ENCODE results near the gene SETBP1.

Gene SETBP1

DNA sequence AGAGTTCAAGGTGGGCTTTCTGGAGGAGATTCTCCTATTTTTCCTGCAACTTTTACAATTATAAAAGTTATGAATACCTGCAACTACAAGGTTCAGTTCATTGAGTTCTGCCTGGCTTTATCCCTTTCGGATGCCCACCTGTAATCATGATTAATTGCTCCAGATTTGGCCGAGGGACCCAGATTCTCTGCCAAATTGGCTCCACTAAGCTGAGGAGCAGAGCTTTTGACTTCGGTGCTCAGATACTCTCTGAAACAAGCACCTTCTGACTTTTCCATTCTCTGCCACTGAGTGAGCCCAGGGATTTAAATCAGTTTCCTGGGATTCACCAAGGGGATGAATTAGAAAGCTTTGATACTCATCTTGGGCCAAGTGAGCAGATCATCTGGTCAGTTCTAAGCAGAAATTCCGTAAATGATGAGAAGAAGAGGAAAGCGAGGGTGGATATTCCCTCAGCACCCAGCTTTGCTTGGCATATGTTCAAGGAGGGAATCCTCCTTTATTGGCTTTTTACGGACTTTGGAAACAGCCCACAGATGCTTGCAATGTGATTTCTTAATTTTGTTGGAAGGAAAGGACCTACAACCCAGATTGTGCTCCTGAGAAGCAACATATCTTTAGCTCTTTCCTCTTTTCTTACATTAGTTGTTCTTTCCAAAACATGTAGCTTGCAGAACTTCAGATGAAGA, 179.2 kb downstream of the SETBP1 start:
- Histone ChIP-seq H3K9ac (ENCODE audit: low read depth, low read length, poor library complexity) (no peak overlapping the region), H3K18ac (ENCODE audit: low read length) (no peak overlapping the region), H2BK120ac (ENCODE audit: low read depth, low read length) (no peak overlapping the region), H3K27ac (replicated peaks; ENCODE audit: low read length) (no peak overlapping the region), H4K8ac (ENCODE audit: low read depth, low read length) (no peak overlapping the region), H3K4me1 (ENCODE audit: control insufficient read depth in 2 of 2, insufficient read depth in 1 of 2, low read depth in 1 of 2, low read length in 2 of 2) (no peaks in the 10 kb centered on the region), H2AK5ac (ENCODE audit: low read depth, low read length) (no peak overlapping the region), H3K14ac (ENCODE audit: low read length) (no peak overlapping the region), H3K27me3 (ENCODE audit: control insufficient read depth in 3 of 3, insufficient read depth in 3 of 3, low read depth in 1 of 3, low read length in 3 of 3) (no peaks in the 10 kb centered on the region), H3K36me3 (replicated peaks in 1 of 2; ENCODE audit: control insufficient read depth in 2 of 2, insufficient read depth in 2 of 2, low read length in 2 of 2) (no peaks in the 10 kb centered on the region), H2AFZ (ENCODE audit: low read length) (no peak overlapping the region), H4K91ac (ENCODE audit: low read depth, low read length, poor library complexity) (no peak overlapping the region), H2BK15ac (ENCODE audit: low read length) (no peak overlapping the region), H3K79me1 (ENCODE audit: low read depth, low read length) (no peaks in the 10 kb centered on the region), H3K9me3 (replicated peaks in 1 of 2; ENCODE audit: control insufficient read depth in 2 of 2, insufficient read depth in 1 of 2, low read depth in 1 of 2, low read length in 2 of 2) (peaks cover 0 to 2% of the 10 kb centered on the region in 2 donors), H2BK5ac (ENCODE audit: low read length) (no peak overlapping the region), H2BK12ac (ENCODE audit: low read length) (no peak overlapping the region), H3K4me3 (ENCODE audit: low read length in 2 of 2) (no peak overlapping the region), H3K4me2 (ENCODE audit: insufficient read depth, low read length, poor library complexity, severe bottlenecking) (no peak overlapping the region), H3K23ac (ENCODE audit: low read depth, low read length, poor library complexity) (no peak overlapping the region), H3K4ac (ENCODE audit: low read length) (no peak overlapping the region)
- WGBS, 2 donors (ENCODE audit: extremely low coverage in 2 of 2, insufficient read length in 2 of 2, insufficient replicate concordance in 1 of 2): no CpG with 5 or more reads among the region's 6 CpGs
- DNase-seq (ENCODE audit: low spot score): no peak

DNA sequence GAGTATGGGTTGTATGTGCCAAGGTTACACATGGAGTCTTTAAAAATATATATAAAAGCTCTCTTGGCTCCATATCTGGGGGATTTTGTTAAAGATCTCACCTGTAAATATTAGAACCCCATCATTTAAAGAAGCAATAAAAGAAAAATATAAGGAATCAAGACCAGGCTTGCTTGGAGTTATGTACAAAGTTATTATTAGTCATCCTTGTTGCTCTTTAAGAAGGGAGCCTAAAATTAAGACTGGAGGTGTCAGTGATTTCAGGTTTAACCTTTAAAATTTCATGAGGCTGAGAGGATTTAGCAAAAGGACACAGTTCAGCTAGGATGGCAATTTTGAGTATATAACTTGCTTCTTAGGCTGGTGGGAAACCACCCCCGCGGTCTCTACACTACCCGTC, 181.4 kb downstream of the SETBP1 start:
- DNase-seq (ENCODE audit: low spot score): no peak
- no peaks in the 10 kb centered on the region for H3K27me3 ChIP-seq (ENCODE audit: control insufficient read depth in 3 of 3, insufficient read depth in 3 of 3, low read depth in 1 of 3, low read length in 3 of 3)
- H3K9me3 ChIP-seq (replicated peaks in 1 of 2; ENCODE audit: control insufficient read depth in 2 of 2, insufficient read depth in 1 of 2, low read depth in 1 of 2, low read length in 2 of 2): no peaks in the 10 kb centered on the region
- no peaks in the 10 kb centered on the region for H3K36me3 ChIP-seq (replicated peaks in 1 of 2; ENCODE audit: control insufficient read depth in 2 of 2, insufficient read depth in 2 of 2, low read length in 2 of 2)
- no peak overlapping the region for H3K27ac ChIP-seq (replicated peaks; ENCODE audit: low read length)
- H3K4me1 ChIP-seq (ENCODE audit: control insufficient read depth in 2 of 2, insufficient read depth in 1 of 2, low read depth in 1 of 2, low read length in 2 of 2): no peaks in the 10 kb centered on the region
- H3K14ac ChIP-seq (ENCODE audit: low read length): no peak overlapping the region
- no CpG with 5 or more reads among the region's 3 CpGs for WGBS, 2 donors (ENCODE audit: extremely low coverage in 2 of 2, insufficient read length in 2 of 2, insufficient replicate concordance in 1 of 2)
- no peaks in the 10 kb centered on the region for H3K79me1 ChIP-seq (ENCODE audit: low read depth, low read length)
- H2BK12ac ChIP-seq (ENCODE audit: low read length): no peak overlapping the region
- no peak overlapping the region for H3K9ac ChIP-seq (ENCODE audit: low read depth, low read length, poor library complexity)
- no peak overlapping the region for H3K4me3 ChIP-seq (ENCODE audit: low read length in 2 of 2)
- no peak overlapping the region for H3K4ac ChIP-seq (ENCODE audit: low read length)
- H2BK15ac ChIP-seq (ENCODE audit: low read length): no peak overlapping the region
- no peak overlapping the region for H3K4me2 ChIP-seq (ENCODE audit: insufficient read depth, low read length, poor library complexity, severe bottlenecking)
- H2AFZ ChIP-seq (ENCODE audit: low read length): no peak overlapping the region
- H3K18ac ChIP-seq (ENCODE audit: low read length): no peak overlapping the region
- H2BK120ac ChIP-seq (ENCODE audit: low read depth, low read length): no peak overlapping the region
- H3K23ac ChIP-seq (ENCODE audit: low read depth, low read length, poor library complexity): no peak overlapping the region
- H2AK5ac ChIP-seq (ENCODE audit: low read depth, low read length): no peak overlapping the region
- no peak overlapping the region for H2BK5ac ChIP-seq (ENCODE audit: low read length)
- no peak overlapping the region for H4K8ac ChIP-seq (ENCODE audit: low read depth, low read length)
- H4K91ac ChIP-seq (ENCODE audit: low read depth, low read length, poor library complexity): no peak overlapping the region

DNA sequence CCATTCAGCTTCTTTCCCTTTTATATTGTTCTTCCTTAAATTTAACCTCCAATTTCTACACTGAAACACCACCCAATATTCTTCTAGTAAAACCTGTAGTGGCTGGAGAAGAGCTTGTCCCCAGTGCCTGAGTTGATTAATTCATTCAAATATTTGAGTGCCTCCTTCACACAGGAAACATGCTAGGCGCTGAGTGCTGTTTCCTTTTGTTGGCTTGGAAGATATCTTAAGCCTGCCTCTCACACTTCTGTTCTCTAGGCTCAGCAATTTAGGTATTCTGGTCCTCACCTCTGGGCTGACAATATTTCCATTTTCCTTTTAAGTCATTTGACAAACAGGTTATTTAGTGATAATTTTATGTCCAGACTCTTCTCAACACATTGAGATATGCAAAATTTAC, 185.4 kb downstream of the SETBP1 start:
- no peak for DNase-seq (ENCODE audit: low spot score)
- no peak overlapping the region for H3K27ac ChIP-seq (replicated peaks; ENCODE audit: low read length)
- H2BK12ac ChIP-seq (ENCODE audit: low read length): no peak overlapping the region
- peaks cover 0 to 11% of the 10 kb centered on the region in 2 donors for H3K36me3 ChIP-seq (replicated peaks in 1 of 2; ENCODE audit: control insufficient read depth in 2 of 2, insufficient read depth in 2 of 2, low read length in 2 of 2)
- no peaks in the 10 kb centered on the region for H3K27me3 ChIP-seq (ENCODE audit: control insufficient read depth in 3 of 3, insufficient read depth in 3 of 3, low read depth in 1 of 3, low read length in 3 of 3)
- H2AK5ac ChIP-seq (ENCODE audit: low read depth, low read length): no peak overlapping the region
- no peak overlapping the region for H3K4me3 ChIP-seq (ENCODE audit: low read length in 2 of 2)
- H3K14ac ChIP-seq (ENCODE audit: low read length): no peak overlapping the region
- no peak overlapping the region for H2AFZ ChIP-seq (ENCODE audit: low read length)
- H2BK15ac ChIP-seq (ENCODE audit: low read length): no peak overlapping the region
- H3K18ac ChIP-seq (ENCODE audit: low read length): no peak overlapping the region
- no peak overlapping the region for H3K4me2 ChIP-seq (ENCODE audit: insufficient read depth, low read length, poor library complexity, severe bottlenecking)
- no peak overlapping the region for H2BK120ac ChIP-seq (ENCODE audit: low read depth, low read length)
- H2BK5ac ChIP-seq (ENCODE audit: low read length): no peak overlapping the region
- H4K8ac ChIP-seq (ENCODE audit: low read depth, low read length): no peak overlapping the region
- no peak overlapping the region for H3K9ac ChIP-seq (ENCODE audit: low read depth, low read length, poor library complexity)
- H3K79me1 ChIP-seq (ENCODE audit: low read depth, low read length): no peaks in the 10 kb centered on the region
- peaks cover 2 to 6% of the 10 kb centered on the region in 2 donors for H3K4me1 ChIP-seq (ENCODE audit: control insufficient read depth in 2 of 2, insufficient read depth in 1 of 2, low read depth in 1 of 2, low read length in 2 of 2)
- H3K4ac ChIP-seq (ENCODE audit: low read length): no peak overlapping the region
- H4K91ac ChIP-seq (ENCODE audit: low read depth, low read length, poor library complexity): no peak overlapping the region
- H3K23ac ChIP-seq (ENCODE audit: low read depth, low read length, poor library complexity): no peak overlapping the region
- WGBS, 2 donors (ENCODE audit: extremely low coverage in 2 of 2, insufficient read length in 2 of 2, insufficient replicate concordance in 1 of 2): no CpG with 5 or more reads among the region's 1 CpG
- no peaks in the 10 kb centered on the region for H3K9me3 ChIP-seq (replicated peaks in 1 of 2; ENCODE audit: control insufficient read depth in 2 of 2, insufficient read depth in 1 of 2, low read depth in 1 of 2, low read length in 2 of 2)

DNA sequence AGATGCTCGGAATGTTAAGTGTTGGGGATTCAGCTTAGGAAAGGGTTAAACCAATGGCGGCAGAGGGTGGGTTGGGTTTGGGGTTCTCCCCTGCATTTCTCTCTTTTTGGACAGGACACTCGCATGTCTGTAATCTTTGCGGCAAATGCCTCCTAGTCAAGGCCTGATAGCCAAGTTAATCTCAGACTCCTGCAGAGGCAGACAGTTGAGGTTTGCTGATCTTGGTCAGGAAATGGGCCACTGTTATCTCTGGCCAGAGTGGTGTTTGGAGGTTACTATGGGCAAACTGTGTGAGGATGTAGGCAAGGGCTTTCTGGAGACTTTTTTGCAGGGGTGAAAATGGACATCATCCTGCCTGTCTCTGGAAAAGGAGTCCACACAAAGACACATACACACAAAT, 188.8 kb downstream of the SETBP1 start:
- Histone ChIP-seq H3K4me3 (ENCODE audit: low read length in 2 of 2) (no peak overlapping the region), H2BK120ac (ENCODE audit: low read depth, low read length) (no peak overlapping the region), H3K36me3 (replicated peaks in 1 of 2; ENCODE audit: control insufficient read depth in 2 of 2, insufficient read depth in 2 of 2, low read length in 2 of 2) (peaks cover 0 to 11% of the 10 kb centered on the region in 2 donors), H2BK12ac (ENCODE audit: low read length) (no peak overlapping the region), H3K4ac (ENCODE audit: low read length) (no peak overlapping the region), H2BK15ac (ENCODE audit: low read length) (no peak overlapping the region), H3K18ac (ENCODE audit: low read length) (no peak overlapping the region), H3K4me1 (ENCODE audit: control insufficient read depth in 2 of 2, insufficient read depth in 1 of 2, low read depth in 1 of 2, low read length in 2 of 2) (peaks cover 2 to 11% of the 10 kb centered on the region in 2 donors), H3K9me3 (replicated peaks in 1 of 2; ENCODE audit: control insufficient read depth in 2 of 2, insufficient read depth in 1 of 2, low read depth in 1 of 2, low read length in 2 of 2) (no peaks in the 10 kb centered on the region), H3K27me3 (ENCODE audit: control insufficient read depth in 3 of 3, insufficient read depth in 3 of 3, low read depth in 1 of 3, low read length in 3 of 3) (peaks cover 0 to 2% (median 0%) of the 10 kb centered on the region in 3 experiments), H2AK5ac (ENCODE audit: low read depth, low read length) (no peak overlapping the region), H3K27ac (replicated peaks; ENCODE audit: low read length) (no peak overlapping the region), H3K4me2 (ENCODE audit: insufficient read depth, low read length, poor library complexity, severe bottlenecking) (no peak overlapping the region), H2AFZ (ENCODE audit: low read length) (no peak overlapping the region), H2BK5ac (ENCODE audit: low read length) (no peak overlapping the region), H3K14ac (ENCODE audit: low read length) (no peak overlapping the region), H3K9ac (ENCODE audit: low read depth, low read length, poor library complexity) (no peak overlapping the region), H3K79me1 (ENCODE audit: low read depth, low read length) (no peaks in the 10 kb centered on the region), H4K8ac (ENCODE audit: low read depth, low read length) (no peak overlapping the region), H3K23ac (ENCODE audit: low read depth, low read length, poor library complexity) (no peak overlapping the region), H4K91ac (ENCODE audit: low read depth, low read length, poor library complexity) (no peak overlapping the region)
- DNase-seq (ENCODE audit: low spot score): no peak
- WGBS, 2 donors (ENCODE audit: extremely low coverage in 2 of 2, insufficient read length in 2 of 2, insufficient replicate concordance in 1 of 2): no CpG with 5 or more reads among the region's 4 CpGs

Data from neuronal stem cell (in vitro differentiated cells).